NCI-H128 (cell line): ENCODE measurements around the gene MRGPRE.
A peak's percentile ranks its signal among the peaks of the same experiment; 100 is the strongest.
"Not testable (repeated sequence)": the region's sequence is repeated elsewhere in the genome, so short reads cannot be mapped to it uniquely, and the experiment has no call there.

Source experiments
- DNase-seq: peaks from one replicate; lab custom pipeline; 2025; ENCODE audit not compliant: unreplicated experiment; lab: John Stamatoyannopoulos, UW

MRGPRE gene

GRCh38 chr11:3231851-3232744 is at the start of gene MRGPRE:
TSS of gene MRGPRE (minus strand) at chr11:3232417. CDS start at chr11:3228799, 3,618 bp downstream.
- DNase-seq, result peak; percentile 69

- DNase-seq, result not testable (repeated sequence)
These were observed 48.9 kb upstream of the MRGPRE start for GRCh38 chr11:3281146-3281545.

GRCh38 chr11:3280662-3281061 is 48.4 kb upstream of the MRGPRE start:
- not testable (repeated sequence) for DNase-seq

GRCh38 chr11:3278922-3279321 is 46.7 kb upstream of the MRGPRE start:
- DNase-seq, result not testable (repeated sequence)

- DNase-seq, result not testable (repeated sequence)
These were observed 41.4 kb upstream of the MRGPRE start for GRCh38 chr11:3273629-3274028.

- DNase-seq, result not testable (repeated sequence)
These were observed 30.3 kb upstream of the MRGPRE start for GRCh38 chr11:3262548-3262947.

GRCh38 chr11:3261831-3262230 is 29.6 kb upstream of the MRGPRE start:
- DNase-seq, result not testable (repeated sequence)

- not testable (repeated sequence) for DNase-seq
These were observed 25.3 kb upstream of the MRGPRE start for GRCh38 chr11:3257509-3257908.

GRCh38 chr11:3255241-3255640 is 23.0 kb upstream of the MRGPRE start:
- DNase-seq, result not testable (repeated sequence)

- DNase-seq, result not testable (repeated sequence)
These were observed 22.6 kb upstream of the MRGPRE start for GRCh38 chr11:3254773-3255172.

GRCh38 chr11:3245071-3245470 is 12.9 kb upstream of the MRGPRE start:
- no peak for DNase-seq

GRCh38 chr11:3243880-3244279 is 11.7 kb upstream of the MRGPRE start:
- DNase-seq, result no peak

- DNase-seq, result no peak
These were observed 4.9 kb upstream of the MRGPRE start for GRCh38 chr11:3237119-3237518.

GRCh38 chr11:3234846-3235245 is 2.6 kb upstream of the MRGPRE start:
- DNase-seq, result no peak

GRCh38 chr11:3232956-3233355 is 739 bp upstream of the MRGPRE start:
- no peak for DNase-seq

- DNase-seq, result no peak
These were observed 717 bp downstream of the MRGPRE start for GRCh38 chr11:3231550-3231850.

GRCh38 chr11:3230636-3231549 is 1.3 kb downstream of the MRGPRE start:
- no peak for DNase-seq

- no peak for DNase-seq
These were observed 2.3 kb downstream of the MRGPRE start for GRCh38 chr11:3229673-3230630.

- DNase-seq, result no peak
These were observed 3.8 kb downstream of the MRGPRE start for GRCh38 chr11:3228445-3228829.

- DNase-seq, result no peak
These were observed 4.4 kb downstream of the MRGPRE start for GRCh38 chr11:3227568-3228444.
